Esophagus squamous epithelium (tissue), 4 donors: ENCODE data around the gene PDZRN4.

Experiments
- POLR2A ChIP-seq, 4 donors: fragments of 450-650 bp; IDR thresholded peaks; one replicate each; pipeline ENCODE4 v1.6.1; 2017; ENCODE audit warnings: antibody characterized with exemption in 4 of 4, mild to moderate bottlenecking in 4 of 4, moderate library complexity in 3 of 4
- TF ChIP-seq, protein P1 (sequence below), 6 experiments: fragments of 450-650 bp in 4 of 6; fragments of 200-600 bp in 2 of 6; sonication (generic) in 2 of 6; IDR thresholded peaks; one replicate each; pipeline ENCODE4 v1.5.1; 2016 to 2019; ENCODE audit warnings: antibody characterized with exemption in 6 of 6, mild to moderate bottlenecking in 4 of 6, moderate library complexity in 4 of 6

DNA sequence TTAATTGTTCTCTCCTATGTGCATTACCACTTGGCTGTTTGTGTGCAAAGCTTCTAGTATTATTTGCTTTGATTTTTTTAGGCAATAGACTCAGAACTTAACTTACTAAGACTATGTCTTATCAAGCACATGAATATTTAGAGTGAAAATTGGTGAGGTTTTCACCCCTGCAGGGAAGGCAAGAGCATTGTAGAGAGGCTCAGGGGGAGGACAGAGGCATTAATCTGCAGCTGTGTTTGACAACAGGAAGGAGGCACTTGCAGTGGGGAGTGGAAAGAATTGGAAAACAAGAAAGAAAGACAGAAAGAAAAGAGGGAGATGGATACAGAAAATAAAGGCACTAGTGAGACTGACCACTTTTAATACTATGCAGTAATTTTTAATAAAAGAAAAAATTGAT lies 431.6 kb downstream of the PDZRN4 start:
- no peak for TF ChIP-seq POLR2A (IDR thresholded peaks at IDR 0.05)
- TF ChIP-seq, protein P1, sequence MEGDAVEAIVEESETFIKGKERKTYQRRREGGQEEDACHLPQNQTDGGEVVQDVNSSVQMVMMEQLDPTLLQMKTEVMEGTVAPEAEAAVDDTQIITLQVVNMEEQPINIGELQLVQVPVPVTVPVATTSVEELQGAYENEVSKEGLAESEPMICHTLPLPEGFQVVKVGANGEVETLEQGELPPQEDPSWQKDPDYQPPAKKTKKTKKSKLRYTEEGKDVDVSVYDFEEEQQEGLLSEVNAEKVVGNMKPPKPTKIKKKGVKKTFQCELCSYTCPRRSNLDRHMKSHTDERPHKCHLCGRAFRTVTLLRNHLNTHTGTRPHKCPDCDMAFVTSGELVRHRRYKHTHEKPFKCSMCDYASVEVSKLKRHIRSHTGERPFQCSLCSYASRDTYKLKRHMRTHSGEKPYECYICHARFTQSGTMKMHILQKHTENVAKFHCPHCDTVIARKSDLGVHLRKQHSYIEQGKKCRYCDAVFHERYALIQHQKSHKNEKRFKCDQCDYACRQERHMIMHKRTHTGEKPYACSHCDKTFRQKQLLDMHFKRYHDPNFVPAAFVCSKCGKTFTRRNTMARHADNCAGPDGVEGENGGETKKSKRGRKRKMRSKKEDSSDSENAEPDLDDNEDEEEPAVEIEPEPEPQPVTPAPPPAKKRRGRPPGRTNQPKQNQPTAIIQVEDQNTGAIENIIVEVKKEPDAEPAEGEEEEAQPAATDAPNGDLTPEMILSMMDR (IDR thresholded peaks at IDR 0.05): no peak
